ENCODE data around the gene B3GNT7. TPM values are rescaled to one million over a fixed set of nuclear protein-coding genes. Genes with fewer than 3 reads are reported as not detected.

The B3GNT7 gene
- total and polyA plus RNA-seq, 10 donors = 0.96 to 17.5 (median 11.4) TPM

- Histone ChIP-seq H3K27ac (peak overlapping the region; percentile 72 to 94 (median 86)), H3K4me1 (peaks cover 2 to 80% (median 51%) of the 10 kb centered on the region in 6 donors), H3K9me3 (no peaks in the 10 kb centered on the region), H3K27me3 (replicated peaks in 1 of 7) (peaks cover 0 to 24% (median 4%) of the 10 kb centered on the region in 7 donors), H3K36me3 (peaks cover 0 to 10% (median 4%) of the 10 kb centered on the region in 6 donors), H3K4me3 (peak overlapping the region; percentile 13 to 80 (median 42))
- TF ChIP-seq POLR2AphosphoS5 (IDR thresholded peaks at IDR 0.05) (peak; percentile 66 to 70 (median 68)), CTCF (IDR thresholded peaks at IDR 0.05 in 8 of 11, conservative IDR thresholded peaks at IDR 0.05 in 3 of 11) (peak in 6 of 11 experiments; percentile 16 to 53 (median 29)), POLR2A (IDR thresholded peaks at IDR 0.05) (no peak)
- no peak for DNase-seq
- 50 to 63% (median 59%) methylated on average over 13 to 17 of the region's 17 CpGs for WGBS, 5 donors
- intact Hi-C loops (cut with DNase I; ENCODE audit: low total_unique reads) = no loop called here
Measured at GRCh38 chr2:231393149-231394131, 2.1 kb upstream of the B3GNT7 start.

GRCh38 chr2:231394211-231395141 is 1.0 kb upstream of the B3GNT7 start:
- Histone ChIP-seq H3K27ac (peak overlapping the region; percentile 72 to 94 (median 86)), H3K4me3 (peak overlapping the region; percentile 13 to 80 (median 50)), H3K9me3 (no peaks in the 10 kb centered on the region), H3K27me3 (replicated peaks in 1 of 7) (peaks cover 0 to 24% (median 4%) of the 10 kb centered on the region in 7 donors), H3K4me1 (peaks cover 2 to 87% (median 59%) of the 10 kb centered on the region in 6 donors), H3K36me3 (peaks cover 0 to 21% (median 5%) of the 10 kb centered on the region in 6 donors)
- 63 to 74% (median 69%) methylated on average over 13 of the region's 13 CpGs for WGBS, 5 donors
- intact Hi-C loops (cut with DNase I; ENCODE audit: low total_unique reads) = no loop called here
- no peak for TF ChIP-seq POLR2A (IDR thresholded peaks at IDR 0.05)
- peak in 7 of 11 experiments; percentile 16 to 31 (median 23) for TF ChIP-seq CTCF (IDR thresholded peaks at IDR 0.05 in 8 of 11, conservative IDR thresholded peaks at IDR 0.05 in 3 of 11)
- peak in 2 of 3 donors; percentile 40 to 49 for TF ChIP-seq POLR2AphosphoS5 (IDR thresholded peaks at IDR 0.05)
- no peak for DNase-seq

GRCh38 chr2:231396058-231396821 is 730 bp downstream of the B3GNT7 start:
- Histone ChIP-seq H3K27ac (peak overlapping the region in 6 of 8 donors; percentile 83 to 94 (median 88)), H3K4me1 (peaks cover 10 to 91% (median 62%) of the 10 kb centered on the region in 6 donors), H3K27me3 (replicated peaks in 1 of 7) (peaks cover 0 to 24% (median 4%) of the 10 kb centered on the region in 7 donors), H3K36me3 (peaks cover 0 to 23% (median 5%) of the 10 kb centered on the region in 6 donors), H3K4me3 (peak overlapping the region; percentile 35 to 80 (median 50)), H3K9me3 (no peaks in the 10 kb centered on the region)
- WGBS, 5 donors = 10 to 25% (median 13%) methylated on average over 2 to 41 of the region's 41 CpGs
- DNase-seq = no peak
- no peak for TF ChIP-seq CTCF (IDR thresholded peaks at IDR 0.05 in 8 of 11, conservative IDR thresholded peaks at IDR 0.05 in 3 of 11)
- no peak for TF ChIP-seq POLR2A (IDR thresholded peaks at IDR 0.05)
- intact Hi-C loops (cut with DNase I; ENCODE audit: low total_unique reads) = no loop called here

Measured in spleen (tissue), 11 donors.